Hippocampal formation (tissue), 2 donors: ENCODE data around the gene KIR3DL3.
"Not testable (repeated sequence)": the region's sequence is repeated elsewhere in the genome, so short reads cannot be mapped to it uniquely, and the experiment has no call there.

Experiments used
- DNase-seq, 2 donors: peaks; one replicate each; lab custom pipeline; 2025; lab: John Stamatoyannopoulos, UW

KIR3DL3 gene

DNA sequence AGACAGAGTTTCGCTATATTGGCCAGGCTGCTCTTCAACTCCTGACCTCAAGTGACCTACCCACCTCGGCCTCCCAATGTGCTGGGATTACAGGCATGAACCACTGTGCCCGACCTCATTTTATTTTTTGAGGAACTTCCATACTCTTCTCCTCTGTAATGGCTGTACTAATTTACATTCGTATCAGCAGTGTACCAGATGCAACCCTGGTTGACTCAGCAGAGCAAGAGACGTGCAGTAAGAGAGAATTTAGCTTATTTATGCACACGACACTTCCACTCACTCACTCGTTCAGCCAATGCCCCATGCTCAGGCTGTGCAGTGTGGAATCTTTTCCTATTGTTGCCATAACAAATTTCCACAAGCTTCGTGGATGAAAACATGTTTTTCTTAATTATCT is 6.9 kb downstream of the KIR3DL3 start:
- no peak for DNase-seq

DNA sequence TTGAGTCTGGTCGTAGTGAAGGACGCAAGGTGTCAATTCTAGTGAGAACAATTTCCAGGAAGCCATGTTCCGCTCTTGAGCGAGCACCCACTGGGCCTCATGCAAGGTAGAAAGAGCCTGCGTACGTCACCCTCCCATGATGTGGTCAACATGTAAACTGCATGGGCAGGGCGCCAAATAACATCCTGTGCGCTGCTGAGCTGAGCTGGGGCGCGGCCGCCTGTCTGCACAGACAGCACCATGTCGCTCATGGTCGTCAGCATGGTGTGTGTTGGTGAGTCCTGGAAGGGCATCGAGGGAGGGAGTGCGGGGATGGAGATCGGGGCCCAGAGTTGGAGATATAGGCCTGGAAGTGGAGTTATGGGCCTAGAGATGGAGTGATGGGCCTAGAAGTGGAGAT is 14.1 kb downstream of the KIR3DL3 start, which contains the start of gene KIR2DL3:
KIR2DL3 (plus strand) TSS at position 208 of the 400 bp plus-strand sequence; CDS start at position 241, 33 bp downstream.
- DNase-seq, result not testable (repeated sequence)

DNA sequence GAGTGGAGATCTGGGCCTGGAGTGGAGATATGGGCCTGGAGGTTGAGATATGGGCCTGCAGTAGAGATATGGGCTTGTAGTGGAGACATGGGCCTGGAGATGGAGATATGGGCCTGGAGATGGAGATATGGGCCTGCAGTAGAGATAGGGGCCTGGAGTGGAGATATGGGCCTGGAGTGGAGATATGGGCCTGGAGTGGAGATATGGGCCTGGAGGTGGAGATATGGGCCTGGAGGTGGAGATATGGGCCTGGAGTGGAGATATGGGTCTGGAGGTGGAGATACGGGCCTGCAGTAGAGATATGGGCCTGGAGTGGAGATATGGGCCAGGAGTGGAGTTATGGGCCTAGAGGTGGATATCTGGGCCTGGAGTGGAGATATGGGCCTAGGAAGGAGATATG is 14.5 kb downstream of the KIR3DL3 start:
- no peak for DNase-seq

DNA sequence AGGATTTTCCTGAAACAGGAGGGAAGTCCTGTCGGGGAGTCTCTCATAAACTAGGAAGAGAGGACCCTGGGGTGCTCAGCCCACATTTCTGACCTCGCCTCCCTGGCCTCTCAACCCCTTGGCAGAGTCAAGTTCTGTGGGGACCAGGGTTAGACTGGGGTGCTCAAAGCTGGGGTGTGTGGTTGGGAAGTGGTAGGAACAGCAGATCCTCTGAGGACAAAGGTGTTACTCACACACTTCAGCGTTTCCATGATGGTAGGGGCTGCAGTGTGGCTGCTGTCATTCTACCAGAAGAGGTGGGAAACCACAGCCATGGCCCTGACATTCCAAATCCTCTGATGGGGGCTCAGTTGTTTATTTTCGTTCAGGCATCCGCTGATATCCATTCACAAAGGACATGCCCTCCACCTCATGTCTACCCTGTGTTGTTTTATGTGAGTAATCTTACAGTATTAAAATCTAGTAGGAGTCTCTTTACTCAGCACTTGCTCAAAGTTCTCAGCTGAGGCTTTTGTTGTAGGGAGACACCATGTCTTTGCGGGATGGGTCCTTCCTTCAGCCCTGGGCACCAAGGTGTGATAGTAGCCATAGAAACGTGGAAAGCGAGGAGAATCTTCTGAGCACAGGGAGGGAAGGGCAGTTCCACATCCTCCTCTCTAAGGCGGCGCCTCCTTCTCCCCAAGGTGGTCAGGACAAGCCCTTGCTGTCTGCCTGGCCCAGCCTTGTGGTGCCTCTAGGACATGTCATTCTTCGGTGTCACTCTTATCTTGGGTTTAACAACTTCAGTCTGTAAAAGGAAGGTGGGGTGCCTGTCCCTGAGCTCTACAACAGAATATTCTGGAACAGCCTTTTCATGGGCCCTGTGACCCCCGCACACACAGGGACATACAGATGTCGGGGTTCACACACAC is 15.6 kb downstream of the KIR3DL3 start:
- DNase-seq, result no peak

DNA sequence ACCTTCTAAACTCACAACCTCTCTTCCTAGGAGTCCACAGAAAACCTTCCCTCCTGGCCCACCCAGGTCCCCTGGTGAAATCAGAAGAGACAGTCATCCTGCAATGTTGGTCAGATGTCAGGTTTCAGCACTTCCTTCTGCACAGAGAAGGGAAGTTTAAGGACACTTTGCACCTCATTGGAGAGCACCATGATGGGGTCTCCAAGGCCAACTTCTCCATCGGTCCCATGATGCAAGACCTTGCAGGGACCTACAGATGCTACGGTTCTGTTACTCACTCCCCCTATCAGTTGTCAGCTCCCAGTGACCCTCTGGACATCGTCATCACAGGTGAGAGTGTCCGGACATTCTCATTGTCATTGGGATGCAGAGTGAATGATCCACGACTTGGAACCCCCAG is 17.7 kb downstream of the KIR3DL3 start:
- DNase-seq, result not testable (repeated sequence)

DNA sequence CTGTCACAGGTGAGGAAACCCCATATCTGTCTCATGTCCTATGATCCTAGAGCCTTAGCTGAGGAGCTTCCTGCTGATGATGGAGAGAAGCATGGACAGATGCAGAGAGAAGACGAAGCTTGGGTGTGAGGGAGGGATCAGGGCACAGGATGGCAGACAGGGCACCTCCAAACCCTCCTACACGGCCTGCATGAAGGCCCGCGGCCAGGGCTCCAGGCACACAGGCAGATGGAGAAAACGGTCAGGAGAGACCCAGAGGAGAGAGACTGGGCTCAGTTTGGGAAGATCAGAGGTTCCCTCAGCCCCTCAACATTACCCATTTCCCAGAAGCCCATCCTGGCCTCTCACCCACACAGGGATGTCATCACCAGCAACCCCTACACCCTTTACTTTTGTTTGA is 19.8 kb downstream of the KIR3DL3 start:
- not testable (repeated sequence) for DNase-seq

DNA sequence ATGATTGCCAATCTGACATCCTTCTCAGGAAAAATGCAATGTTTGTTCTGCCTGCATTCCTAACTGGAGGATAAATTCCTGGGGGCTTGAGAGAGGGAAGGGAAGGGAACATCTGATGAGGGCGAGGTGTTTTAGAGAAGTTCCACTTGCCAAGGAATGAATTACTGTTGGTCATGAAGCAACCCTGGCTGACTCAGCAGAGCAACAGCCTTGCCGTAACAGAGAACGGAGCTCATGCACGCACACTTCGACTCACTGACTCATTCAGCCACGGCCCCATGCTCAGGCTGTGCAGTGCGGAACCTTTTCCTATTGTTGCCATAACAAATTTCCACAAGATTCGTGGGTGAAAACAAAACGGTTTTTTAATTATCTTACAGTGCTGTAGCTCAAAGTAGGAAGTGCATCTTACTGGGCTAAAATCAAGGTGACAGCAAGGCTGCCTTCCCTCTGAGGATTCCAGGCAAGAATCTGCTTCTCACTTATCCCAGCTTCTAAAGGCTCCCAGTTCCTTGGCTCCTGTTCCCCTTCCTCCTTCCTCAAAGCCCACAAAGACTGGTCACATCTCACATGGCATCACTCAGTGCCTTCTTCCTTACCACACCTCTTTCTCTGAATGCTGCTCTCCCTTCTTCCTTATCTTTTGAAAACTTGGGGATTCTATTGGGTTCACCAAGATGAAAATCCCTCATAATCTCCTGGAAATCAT is 23.5 kb downstream of the KIR3DL3 start:
- DNase-seq, result not testable (repeated sequence)

DNA sequence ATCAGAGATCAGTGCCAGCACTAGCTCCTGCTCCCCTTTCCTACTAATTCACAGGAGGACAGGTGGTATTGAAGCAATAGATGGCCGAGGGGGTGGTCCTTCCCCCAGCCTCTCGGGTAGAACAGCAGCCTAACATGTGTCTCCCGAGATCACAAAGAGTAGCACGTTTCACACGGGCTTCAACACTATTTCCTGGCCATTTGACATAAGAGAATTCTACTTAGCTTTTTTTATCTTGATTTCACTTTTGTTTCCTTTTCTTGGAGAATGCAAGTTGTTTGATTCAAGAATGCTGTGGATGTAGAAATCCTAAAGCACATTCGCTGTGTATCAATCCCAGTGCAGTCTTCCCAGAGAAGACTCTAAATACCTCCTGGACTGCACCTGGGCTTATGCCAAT is 26.0 kb downstream of the KIR3DL3 start:
- DNase-seq, result not testable (repeated sequence)

DNA sequence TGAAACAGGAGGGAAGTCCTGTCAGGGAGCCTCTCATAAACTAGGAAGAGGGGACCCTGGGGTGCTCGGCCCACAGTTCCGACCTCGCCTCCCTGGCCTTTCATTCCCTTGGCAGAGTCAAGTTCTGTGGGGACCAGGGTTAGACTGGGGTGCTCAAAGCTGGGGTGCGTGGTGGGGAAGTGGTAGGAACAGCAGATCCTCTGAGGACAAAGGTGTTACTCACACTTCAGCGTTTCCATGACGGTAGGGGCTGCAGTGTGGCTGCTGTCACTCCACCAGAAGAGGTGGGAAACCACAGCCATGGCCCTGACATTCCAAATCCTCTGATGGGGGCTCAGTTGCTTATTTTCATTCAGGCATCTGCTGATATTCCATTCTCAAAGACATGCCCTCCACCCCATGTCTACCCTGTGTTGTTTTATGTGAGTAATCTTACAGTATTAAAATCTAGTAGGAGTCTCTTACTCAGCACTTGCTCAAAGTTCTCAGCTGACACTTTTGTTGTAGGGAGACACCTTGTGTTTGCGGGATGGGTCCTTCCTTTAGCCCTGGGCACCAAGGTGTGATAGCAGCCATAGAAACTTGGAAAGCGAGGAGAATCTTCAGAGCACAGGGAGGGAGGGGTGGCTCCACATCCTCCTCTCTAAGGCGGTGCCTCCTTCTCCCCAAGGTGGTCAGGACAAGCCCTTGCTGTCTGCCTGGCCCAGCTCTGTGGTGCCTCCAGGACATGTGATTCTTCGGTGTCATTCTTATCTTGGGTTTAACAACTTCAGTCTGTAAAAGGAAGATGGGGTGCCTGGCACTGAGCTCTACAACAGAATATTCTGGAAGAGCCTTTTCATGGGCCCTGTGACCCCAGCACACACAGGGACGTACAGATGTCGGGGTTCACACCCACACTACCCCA is 32.2 kb downstream of the KIR3DL3 start:
- DNase-seq, result not testable (repeated sequence)

DNA sequence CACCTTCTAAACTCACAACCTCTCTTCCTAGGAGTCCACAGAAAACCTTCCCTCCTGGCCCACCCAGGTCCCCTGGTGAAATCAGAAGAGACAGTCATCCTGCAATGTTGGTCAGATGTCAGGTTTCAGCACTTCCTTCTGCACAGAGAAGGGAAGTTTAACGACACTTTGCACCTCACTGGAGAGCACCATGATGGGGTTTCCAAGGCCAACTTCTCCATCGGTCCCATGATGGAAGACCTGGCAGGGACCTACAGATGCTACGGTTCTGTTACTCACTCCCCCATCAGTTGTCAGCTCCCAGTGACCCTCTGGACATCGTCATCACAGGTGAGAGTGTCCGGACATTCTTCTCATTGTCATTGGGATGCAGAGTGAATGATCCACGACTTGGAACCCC is 34.3 kb downstream of the KIR3DL3 start:
- not testable (repeated sequence) for DNase-seq

DNA sequence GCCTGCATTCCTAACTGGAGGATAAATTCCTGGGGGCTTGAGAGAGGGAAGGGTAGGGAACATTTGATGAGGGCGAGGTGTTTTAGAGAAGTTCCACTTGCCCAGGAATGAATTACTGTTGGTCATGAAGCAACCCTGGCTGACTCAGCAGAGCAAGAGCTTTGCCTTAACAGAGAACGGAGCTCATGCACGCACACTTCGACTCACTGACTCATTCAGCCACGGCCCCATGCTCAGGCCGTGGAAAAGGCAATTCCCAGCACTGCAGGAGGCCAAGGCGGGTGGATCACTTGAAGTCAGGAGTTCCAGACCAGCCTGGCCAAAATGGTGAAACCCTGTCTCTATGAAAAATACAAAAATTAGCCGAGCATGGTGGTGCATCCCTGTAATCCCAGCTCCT is 40.0 kb downstream of the KIR3DL3 start:
- not testable (repeated sequence) for DNase-seq

DNA sequence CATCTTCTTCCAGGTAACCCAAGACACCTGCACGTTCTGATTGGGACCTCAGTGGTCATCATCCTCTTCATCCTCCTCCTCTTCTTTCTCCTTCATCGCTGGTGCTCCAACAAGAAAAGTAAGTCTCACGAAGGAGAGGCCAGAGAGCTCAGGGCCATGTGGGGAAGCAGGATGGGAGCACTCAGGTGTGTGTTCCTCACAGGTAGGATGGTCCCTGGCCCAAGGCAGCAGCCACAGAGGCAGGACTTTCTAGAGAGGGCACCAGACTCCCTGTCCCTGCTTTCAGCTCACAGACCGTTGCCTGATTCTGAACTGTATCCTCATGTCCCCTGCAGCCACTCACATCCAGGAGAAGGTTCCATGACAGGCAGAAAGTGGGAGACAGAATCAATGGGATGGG is 42.2 kb downstream of the KIR3DL3 start:
- DNase-seq, result not testable (repeated sequence)

DNA sequence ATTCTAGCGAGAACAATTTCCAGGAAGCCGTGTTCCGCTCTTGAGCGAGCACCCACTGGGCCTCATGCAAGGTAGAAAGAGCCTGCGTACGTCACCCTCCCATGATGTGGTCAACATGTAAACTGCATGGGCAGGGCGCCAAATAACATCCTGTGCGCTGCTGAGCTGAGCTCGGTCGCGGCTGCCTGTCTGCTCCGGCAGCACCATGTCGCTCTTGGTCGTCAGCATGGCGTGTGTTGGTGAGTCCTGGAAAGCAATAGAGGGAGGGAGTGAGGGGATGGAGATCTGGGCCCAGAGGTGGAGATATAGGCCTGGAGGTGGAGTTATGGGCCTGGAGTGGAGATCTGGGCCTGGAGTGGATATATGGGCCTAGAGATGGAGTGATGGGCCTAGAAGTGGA is 45.4 kb downstream of the KIR3DL3 start, which contains the start of gene KIR2DL1:
KIR2DL1 (plus strand) TSS at position 148 of the 400 bp plus-strand sequence; CDS start at position 206, 58 bp downstream.
- not testable (repeated sequence) for DNase-seq

DNA sequence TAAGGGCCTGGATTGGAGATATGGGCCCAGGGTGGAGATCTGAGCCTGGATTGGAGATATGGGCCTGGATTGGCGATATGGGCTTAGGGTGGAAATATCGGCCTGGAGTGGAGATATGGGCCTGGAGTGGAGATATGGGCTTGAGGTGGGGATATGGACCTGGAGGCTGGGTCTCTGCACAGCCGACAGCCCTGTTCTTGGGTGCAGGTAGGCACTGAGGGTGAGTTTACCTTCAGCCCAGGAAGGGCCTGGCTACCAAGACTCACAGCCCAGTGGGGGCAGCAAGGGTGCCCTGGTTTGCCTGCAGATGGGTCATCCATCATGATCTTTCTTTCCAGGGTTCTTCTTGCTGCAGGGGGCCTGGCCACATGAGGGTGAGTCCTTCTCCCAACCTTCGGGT is 46.3 kb downstream of the KIR3DL3 start:
- DNase-seq, result not testable (repeated sequence)

DNA sequence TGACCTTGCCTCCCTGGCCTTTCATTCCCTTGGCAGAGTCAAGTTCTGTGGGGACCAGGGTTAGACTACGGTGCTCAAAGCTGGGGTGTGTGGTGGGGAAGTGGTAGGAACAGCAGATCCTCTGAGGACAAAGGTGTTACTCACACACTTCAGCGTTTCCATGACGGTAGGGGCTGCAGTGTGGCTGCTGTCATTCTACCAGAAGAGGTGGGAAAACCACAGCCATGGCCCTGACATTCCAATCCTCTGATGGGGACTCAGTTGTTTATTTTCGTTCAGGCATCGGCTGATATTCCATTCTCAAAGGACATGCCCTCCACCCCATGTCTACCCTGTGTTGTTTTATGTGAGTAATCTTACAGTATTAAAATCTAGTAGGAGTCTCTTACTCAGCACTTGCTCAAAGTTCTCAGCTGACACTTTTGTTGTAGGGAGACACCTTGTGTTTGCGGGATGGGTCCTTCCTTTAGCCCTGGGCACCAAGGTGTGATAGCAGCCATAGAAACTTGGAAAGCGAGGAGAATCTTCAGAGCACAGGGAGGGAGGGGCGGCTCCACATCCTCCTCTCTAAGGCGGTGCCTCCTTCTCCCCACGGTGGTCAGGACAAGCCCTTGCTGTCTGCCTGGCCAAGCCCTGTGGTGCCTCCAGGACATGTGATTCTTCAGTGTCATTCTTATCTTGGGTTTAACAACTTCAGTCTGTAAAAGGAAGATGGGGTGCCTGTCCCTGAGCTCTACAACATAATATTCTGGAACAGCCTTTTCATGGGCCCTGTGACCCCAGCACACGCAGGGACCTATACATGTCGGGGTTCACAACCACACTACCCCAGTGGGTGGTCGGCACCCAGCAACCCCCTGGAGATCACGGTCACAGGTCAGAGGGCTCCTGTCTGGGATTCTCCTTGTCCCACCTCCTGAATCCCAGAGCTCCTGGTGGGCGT is 47.0 kb downstream of the KIR3DL3 start:
- DNase-seq, result not testable (repeated sequence)

DNA sequence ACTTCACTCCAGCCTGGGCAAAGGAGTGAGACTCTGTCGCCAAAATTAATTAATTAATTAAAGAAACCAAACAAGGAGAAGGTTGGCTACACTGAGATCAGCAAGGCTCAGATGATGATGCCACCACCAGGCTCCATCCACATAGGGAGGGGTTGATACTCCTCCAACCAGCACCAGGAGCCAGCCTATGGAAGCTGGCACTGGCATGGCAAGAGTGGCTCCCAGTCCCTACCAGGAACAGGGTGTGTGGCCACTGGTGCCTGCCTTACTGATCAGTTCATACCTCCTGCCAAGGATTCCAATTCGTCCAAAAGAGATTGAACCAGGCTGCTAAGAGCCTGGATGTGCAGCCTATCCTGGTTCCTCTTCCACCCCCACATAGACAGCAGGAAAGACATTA is 48.4 kb downstream of the KIR3DL3 start:
- not testable (repeated sequence) for DNase-seq

DNA sequence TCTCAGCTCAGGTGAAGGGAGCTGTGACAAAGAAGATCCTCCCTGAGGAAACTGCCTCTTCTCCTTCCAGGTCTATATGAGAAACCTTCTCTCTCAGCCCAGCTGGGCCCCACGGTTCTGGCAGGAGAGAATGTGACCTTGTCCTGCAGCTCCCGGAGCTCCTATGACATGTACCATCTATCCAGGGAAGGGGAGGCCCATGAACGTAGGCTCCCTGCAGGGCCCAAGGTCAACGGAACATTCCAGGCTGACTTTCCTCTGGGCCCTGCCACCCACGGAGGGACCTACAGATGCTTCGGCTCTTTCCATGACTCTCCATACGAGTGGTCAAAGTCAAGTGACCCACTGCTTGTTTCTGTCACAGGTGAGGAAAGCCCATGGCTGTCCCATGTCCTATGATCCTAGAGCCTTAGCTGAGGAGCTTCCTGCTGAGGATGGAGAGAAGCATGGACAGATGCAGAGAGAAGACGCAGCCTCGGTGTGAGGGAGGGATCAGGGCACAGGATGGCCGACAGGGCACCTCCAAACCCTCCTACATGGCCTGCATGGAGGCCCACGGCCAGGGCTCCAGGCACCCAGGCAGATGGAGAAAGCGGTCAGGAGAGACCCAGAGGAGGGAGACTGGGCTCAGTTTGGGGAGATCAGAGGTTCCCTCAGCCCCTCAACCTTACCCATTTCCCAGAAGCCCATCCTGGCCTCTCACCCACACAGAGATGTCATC is 51.0 kb downstream of the KIR3DL3 start:
- not testable (repeated sequence) for DNase-seq

DNA sequence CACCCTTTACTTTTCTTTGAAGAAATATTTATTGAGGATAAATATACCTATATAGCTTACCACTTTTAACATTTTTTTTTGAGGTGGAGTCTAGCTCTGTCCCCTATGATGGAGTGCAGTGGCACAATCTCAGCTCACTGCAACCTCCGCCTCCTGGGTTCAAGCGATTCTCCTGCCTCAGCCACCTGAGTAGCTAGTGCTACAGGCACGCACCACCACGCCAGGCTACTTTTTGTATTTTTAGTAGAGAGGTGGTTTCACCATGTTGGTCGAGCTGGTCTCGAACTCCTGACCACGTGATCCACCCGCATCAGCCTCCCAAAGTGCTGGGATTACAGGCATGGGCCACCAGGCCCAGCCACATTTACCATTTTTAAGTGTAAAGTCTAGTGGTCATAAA is 51.6 kb downstream of the KIR3DL3 start:
- not testable (repeated sequence) for DNase-seq

DNA sequence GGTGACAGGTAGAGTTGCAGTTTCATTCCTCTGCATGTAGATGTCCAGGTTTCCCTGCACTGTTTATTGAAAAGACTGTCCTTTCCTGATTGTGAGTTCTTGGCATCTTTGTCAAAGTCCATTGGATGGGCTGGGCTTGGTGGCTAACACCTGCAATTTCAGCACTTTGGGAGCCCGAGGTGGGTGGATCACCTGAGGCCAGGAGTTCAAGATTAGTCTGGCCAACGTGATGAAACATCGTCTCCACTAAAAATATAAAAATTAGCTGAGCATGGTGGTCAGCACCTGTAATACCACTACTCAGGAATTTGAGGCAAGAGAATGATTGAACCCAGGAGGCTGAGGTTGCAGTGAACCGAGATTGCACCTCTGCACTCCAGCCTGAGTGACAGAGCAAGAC is 53.6 kb downstream of the KIR3DL3 start:
- not testable (repeated sequence) for DNase-seq

DNA sequence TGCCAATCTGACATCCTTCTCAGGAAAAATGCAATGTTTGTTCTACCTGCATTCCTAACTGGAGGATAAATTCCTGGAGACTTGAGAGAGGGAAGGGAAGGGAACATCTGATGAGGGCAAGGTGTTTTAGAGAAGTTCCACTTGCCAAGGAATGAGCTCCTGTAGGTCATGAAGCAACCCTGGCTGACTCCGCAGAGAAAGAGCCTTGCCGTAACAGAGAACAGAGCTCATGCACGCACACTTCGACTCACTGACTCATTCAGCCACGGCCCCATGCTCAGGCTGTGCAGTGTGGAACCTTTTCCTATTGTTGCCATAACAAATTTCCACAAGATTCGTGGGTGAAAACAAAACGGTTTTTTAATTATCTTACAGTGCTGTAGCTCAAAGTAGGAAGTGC is 54.7 kb downstream of the KIR3DL3 start:
- not testable (repeated sequence) for DNase-seq
